Measurements from ENCODE around the gene LCOR.

LCOR gene

GRCh38 chr10:96896884-96897589 lies 64.9 kb downstream of the LCOR start:
- no peak for TF ChIP-seq CTCF (IDR thresholded peaks at IDR 0.05; ENCODE audit: insufficient read depth, low read depth, low read length, missing control alignments)
- no peak overlapping the region for H3K4me3 ChIP-seq (ENCODE audit: low read depth, low read length)
- DNase-seq (ENCODE audit: low read depth), result peak; percentile 27

- H3K4me3 ChIP-seq (ENCODE audit: low read depth, low read length), result no peak overlapping the region
- no peak for TF ChIP-seq CTCF (IDR thresholded peaks at IDR 0.05; ENCODE audit: insufficient read depth, low read depth, low read length, missing control alignments)
- no peak for DNase-seq (ENCODE audit: low read depth)
These were observed 70.0 kb downstream of the LCOR start for GRCh38 chr10:96902117-96902516.

GRCh38 chr10:96902731-96903358 lies 70.7 kb downstream of the LCOR start:
- H3K4me3 ChIP-seq (ENCODE audit: low read depth, low read length), result no peak overlapping the region
- no peak for DNase-seq (ENCODE audit: low read depth)
- TF ChIP-seq CTCF (IDR thresholded peaks at IDR 0.05; ENCODE audit: insufficient read depth, low read depth, low read length, missing control alignments), result no peak

GRCh38 chr10:96904648-96905047 lies 72.5 kb downstream of the LCOR start:
- DNase-seq (ENCODE audit: low read depth), result no peak
- no peak for TF ChIP-seq CTCF (IDR thresholded peaks at IDR 0.05; ENCODE audit: insufficient read depth, low read depth, low read length, missing control alignments)
- H3K4me3 ChIP-seq (ENCODE audit: low read depth, low read length), result no peak overlapping the region

GRCh38 chr10:96906864-96907263 lies 74.8 kb downstream of the LCOR start:
- H3K4me3 ChIP-seq (ENCODE audit: low read depth, low read length), result no peak overlapping the region
- DNase-seq (ENCODE audit: low read depth), result no peak
- TF ChIP-seq CTCF (IDR thresholded peaks at IDR 0.05; ENCODE audit: insufficient read depth, low read depth, low read length, missing control alignments), result no peak

- no peak overlapping the region for H3K4me3 ChIP-seq (ENCODE audit: low read depth, low read length)
- peak; percentile 64 for DNase-seq (ENCODE audit: low read depth)
- peak; percentile 66 for TF ChIP-seq CTCF (IDR thresholded peaks at IDR 0.05; ENCODE audit: insufficient read depth, low read depth, low read length, missing control alignments)
These were observed 78.6 kb downstream of the LCOR start for GRCh38 chr10:96910488-96911395.

Data from GM12865 (cell line).